ENCODE measurements around the gene HEY2.
"Not testable (repeated sequence)": the region's sequence is repeated elsewhere in the genome, so short reads cannot be mapped to it uniquely, and the experiment has no call there.

Gene HEY2

GRCh38 chr6:125765944-125766343, 16.5 kb downstream of the HEY2 start:
- no peak for DNase-seq (ENCODE audit: low read depth in 1 of 2, low spot score in 1 of 2)

GRCh38 chr6:125766641-125767040, 17.2 kb downstream of the HEY2 start:
- no peak for DNase-seq (ENCODE audit: low read depth in 1 of 2, low spot score in 1 of 2)

- no peak for DNase-seq (ENCODE audit: low read depth in 1 of 2, low spot score in 1 of 2)
Observed at GRCh38 chr6:125769147-125769783, 19.8 kb downstream of the HEY2 start.

- DNase-seq (ENCODE audit: low read depth in 1 of 2, low spot score in 1 of 2): no peak
Observed at GRCh38 chr6:125773387-125774341, 24.2 kb downstream of the HEY2 start.

- DNase-seq (ENCODE audit: low read depth in 1 of 2, low spot score in 1 of 2): not testable (repeated sequence)
Observed at GRCh38 chr6:125776107-125776826, 26.8 kb downstream of the HEY2 start.

GRCh38 chr6:125779924-125780539, 30.6 kb downstream of the HEY2 start:
- DNase-seq (ENCODE audit: low read depth in 1 of 2, low spot score in 1 of 2): peak; percentile 68 to 79

- peak; percentile 29 to 35 for DNase-seq (ENCODE audit: low read depth in 1 of 2, low spot score in 1 of 2)
Observed at GRCh38 chr6:125780540-125781313, 31.3 kb downstream of the HEY2 start.

- DNase-seq (ENCODE audit: low read depth in 1 of 2, low spot score in 1 of 2): peak in 1 of 2 donors; percentile 38
Observed at GRCh38 chr6:125781314-125781868, 32.0 kb downstream of the HEY2 start.

- DNase-seq (ENCODE audit: low read depth in 1 of 2, low spot score in 1 of 2): no peak
Observed at GRCh38 chr6:125784365-125784764, 34.9 kb downstream of the HEY2 start.

GRCh38 chr6:125787791-125788190, 38.4 kb downstream of the HEY2 start:
- no peak for DNase-seq (ENCODE audit: low read depth in 1 of 2, low spot score in 1 of 2)

- no peak for DNase-seq (ENCODE audit: low read depth in 1 of 2, low spot score in 1 of 2)
Observed at GRCh38 chr6:125789167-125789566, 39.7 kb downstream of the HEY2 start.

GRCh38 chr6:125789576-125790357, 40.3 kb downstream of the HEY2 start:
- DNase-seq (ENCODE audit: low read depth in 1 of 2, low spot score in 1 of 2): peak in 1 of 2 donors; percentile 14

GRCh38 chr6:125790358-125791150, 41.1 kb downstream of the HEY2 start, which contains the start of gene NCOA7:
TSS of gene NCOA7 (plus strand) at chr6:125790960. CDS start at chr6:125815355, 24,395 bp downstream.
- DNase-seq (ENCODE audit: low read depth in 1 of 2, low spot score in 1 of 2): peak; percentile 65 to 72

GRCh38 chr6:125791151-125791819, 41.9 kb downstream of the HEY2 start:
- DNase-seq (ENCODE audit: low read depth in 1 of 2, low spot score in 1 of 2): no peak

GRCh38 chr6:125791820-125792165, 42.4 kb downstream of the HEY2 start:
- DNase-seq (ENCODE audit: low read depth in 1 of 2, low spot score in 1 of 2): no peak

GRCh38 chr6:125792172-125792571, 42.7 kb downstream of the HEY2 start:
- DNase-seq (ENCODE audit: low read depth in 1 of 2, low spot score in 1 of 2): no peak

- DNase-seq (ENCODE audit: low read depth in 1 of 2, low spot score in 1 of 2): no peak
Observed at GRCh38 chr6:125792680-125793079, 43.2 kb downstream of the HEY2 start.

- DNase-seq (ENCODE audit: low read depth in 1 of 2, low spot score in 1 of 2): no peak
Observed at GRCh38 chr6:125793280-125793679, 43.8 kb downstream of the HEY2 start.

Data from activated T-helper 1 cell treated with anti-CD3 and anti-CD28 coated beads, Interleukin-2, amount 50 U/mL, for 16 hours (primary cell).